ENCODE measurements around the gene AOAH.

- TF ChIP-seq CTCF (conservative IDR thresholded peaks at IDR 0.05; ENCODE audit: low read depth, low read length) (no peak), RFX5 (IDR thresholded peaks at IDR 0.05; ENCODE audit: low read depth, low read length) (no peak), POLR2A (IDR thresholded peaks at IDR 0.05; ENCODE audit: low read depth, low read length) (no peak), MAFK (IDR thresholded peaks at IDR 0.05; ENCODE audit: low read depth, low read length) (no peak), NFE2L2 (IDR thresholded peaks at IDR 0.05; ENCODE audit: low read depth, low read length) (no peak), MAZ (IDR thresholded peaks at IDR 0.05; ENCODE audit: borderline replicate concordance, low read depth, low read length) (no peak), BHLHE40 (IDR thresholded peaks at IDR 0.05; ENCODE audit: low read depth, low read length) (no peak)
- TF ChIP-seq, protein P1, sequence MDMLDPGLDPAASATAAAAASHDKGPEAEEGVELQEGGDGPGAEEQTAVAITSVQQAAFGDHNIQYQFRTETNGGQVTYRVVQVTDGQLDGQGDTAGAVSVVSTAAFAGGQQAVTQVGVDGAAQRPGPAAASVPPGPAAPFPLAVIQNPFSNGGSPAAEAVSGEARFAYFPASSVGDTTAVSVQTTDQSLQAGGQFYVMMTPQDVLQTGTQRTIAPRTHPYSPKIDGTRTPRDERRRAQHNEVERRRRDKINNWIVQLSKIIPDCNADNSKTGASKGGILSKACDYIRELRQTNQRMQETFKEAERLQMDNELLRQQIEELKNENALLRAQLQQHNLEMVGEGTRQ (IDR thresholded peaks at IDR 0.05; ENCODE audit: low read depth, low read length), result no peak
Measured at GRCh38 chr7:36657036-36657660, 67.1 kb downstream of the AOAH start.

Measured in IMR-90 (cell line).